Thoracic aorta (tissue), 2 donors: Measurements from ENCODE around the gene PGA3. TPM values are rescaled to one million over a fixed set of nuclear protein-coding genes. Genes with fewer than 3 reads are reported as not detected.

Experiments used
- ATAC-seq: fragments of 150-250 bp; one replicate; pipeline ENCODE4 v1.8.0; 2017; ENCODE audit warnings: low read depth; ENCODE audit not compliant: insufficient number of reproducible peaks, low FRiP score
- DNase-seq: peaks from one replicate; pipeline ENCODE4 v3.0.0-alpha.2; 2020; ENCODE audit warnings: low spot score
- H3K27ac ChIP-seq, 2 donors: fragments of 200-600 bp; sonication (generic); 1 replicate in 1 of 2; 2 replicates in 1 of 2; pipeline ENCODE4 v1.5.1; 2016; ENCODE audit warnings: mild to moderate bottlenecking in 2 of 2, moderate library complexity in 2 of 2
- H3K27me3 ChIP-seq: fragments of 200-600 bp; sonication (generic); replicated peaks from 2 replicates; pipeline ENCODE4 v1.6.0; 2016; ENCODE audit warnings: mild to moderate bottlenecking; ENCODE audit not compliant: insufficient read depth
- H3K36me3 ChIP-seq: fragments of 200-600 bp; sonication (generic); one replicate; pipeline ENCODE4 v1.5.1; 2016
- H3K4me1 ChIP-seq, 2 donors: fragments of 200-600 bp; sonication (generic); 1 replicate in 1 of 2; 2 replicates in 1 of 2; pipeline versions ENCODE4 v1.5.1 to v1.6.0; 2016; ENCODE audit warnings: low read depth in 2 of 2, mild to moderate bottlenecking in 1 of 2; ENCODE audit not compliant: control insufficient read depth in 1 of 2
- H3K4me3 ChIP-seq: fragments of 200-600 bp; sonication (generic); 2 replicates; pipeline ENCODE4 v1.5.1; 2016; ENCODE audit warnings: mild to moderate bottlenecking
- H3K9me3 ChIP-seq: fragments of 200-600 bp; sonication (generic); 2 replicates; pipeline ENCODE4 v1.5.1; 2016
- CTCF ChIP-seq: fragments of 200-600 bp; sonication (generic); IDR thresholded peaks from one replicate; pipeline ENCODE4 v1.5.1; 2019; ENCODE audit warnings: antibody characterized with exemption
- total RNA-seq, 2 donors: library from RNA; depleted of rRNA; stranded (reverse); fragments of >200 nt; gene quantifications; one replicate each; pipeline versions ENCODE4 v1.1.0 to v1.2.3, GENCODE V29; 2016

The PGA3 gene
- total RNA-seq, 2 donors from 2014 or later = 1.8 to 4.3 TPM

DNA sequence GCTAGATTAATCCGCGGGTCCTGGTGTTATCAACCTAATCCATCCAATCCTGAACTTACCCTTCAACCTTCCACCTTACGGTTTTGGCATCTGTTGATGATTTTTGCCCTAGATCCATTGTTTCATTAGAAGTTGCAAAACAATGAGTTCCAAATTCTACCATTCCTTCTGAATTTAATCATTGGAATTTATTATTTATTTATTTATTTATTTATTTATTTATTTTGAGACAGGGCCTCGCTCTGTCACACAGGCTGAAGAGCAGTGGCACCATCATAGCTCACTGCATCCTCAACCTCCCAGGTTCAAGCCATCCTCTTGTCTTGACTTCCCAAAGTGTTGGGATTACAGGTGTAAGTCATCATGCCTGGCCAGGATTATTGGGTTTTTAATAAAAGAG, 21.8 kb upstream of the PGA3 start:
- DNase-seq = no peak
- ATAC-seq = no peak
- no peaks in the 10 kb centered on the region for H3K9me3 ChIP-seq
- no peak overlapping the region for H3K27ac ChIP-seq
- TF ChIP-seq CTCF = no peak
- no peak overlapping the region for H3K4me3 ChIP-seq
- no peaks in the 10 kb centered on the region for H3K27me3 ChIP-seq
- H3K36me3 ChIP-seq = no peaks in the 10 kb centered on the region
- no peaks in the 10 kb centered on the region for H3K4me1 ChIP-seq

DNA sequence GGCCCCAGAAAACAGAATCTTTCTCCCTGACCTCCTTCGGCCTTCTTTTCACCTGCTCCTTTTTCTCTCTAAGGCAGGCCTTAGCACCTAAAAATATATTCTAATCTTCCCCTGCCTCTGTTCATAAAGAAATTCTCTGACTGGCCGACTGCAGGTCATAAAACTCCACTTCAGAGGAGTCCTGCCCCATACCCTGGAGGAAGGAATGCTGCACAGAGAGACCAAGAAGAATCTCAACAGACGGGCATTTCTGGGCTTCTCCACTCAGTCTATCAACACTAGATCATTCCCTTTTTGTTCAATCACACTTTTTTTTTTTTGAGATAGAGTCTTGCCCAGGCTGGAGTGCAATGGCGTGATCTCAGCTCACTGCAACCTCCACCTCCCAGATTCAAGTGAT, 19.7 kb upstream of the PGA3 start:
- DNase-seq = no peak
- Histone ChIP-seq H3K27me3 (no peaks in the 10 kb centered on the region), H3K9me3 (no peaks in the 10 kb centered on the region), H3K4me3 (no peak overlapping the region), H3K36me3 (no peaks in the 10 kb centered on the region), H3K4me1 (no peaks in the 10 kb centered on the region), H3K27ac (no peak overlapping the region)
- TF ChIP-seq CTCF = no peak
- no peak for ATAC-seq

DNA sequence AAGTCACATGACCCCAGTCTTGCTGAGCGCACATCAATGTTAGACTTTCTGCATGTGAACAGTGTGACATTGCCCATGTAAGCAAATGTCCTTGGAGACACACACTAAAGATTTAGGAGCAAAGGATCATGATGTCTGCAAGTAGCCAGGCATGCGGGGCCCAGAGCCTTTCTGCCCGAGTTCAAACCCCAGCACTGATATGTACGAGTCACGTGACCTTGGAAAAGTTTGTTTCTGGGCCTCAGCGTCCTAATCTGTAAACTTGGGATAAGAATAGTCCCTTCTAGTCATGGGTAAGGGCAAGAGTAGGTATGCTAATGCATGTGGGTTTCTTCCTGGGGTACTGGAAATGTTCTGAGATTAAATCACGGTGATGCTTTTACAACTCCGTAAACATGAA, 16.8 kb upstream of the PGA3 start:
- DNase-seq (no peak), ATAC-seq (no peak)
- Histone ChIP-seq H3K9me3 (no peaks in the 10 kb centered on the region), H3K27me3 (no peaks in the 10 kb centered on the region), H3K36me3 (no peaks in the 10 kb centered on the region), H3K27ac (no peak overlapping the region), H3K4me3 (no peak overlapping the region), H3K4me1 (no peaks in the 10 kb centered on the region)
- no peak for TF ChIP-seq CTCF

- peak; percentile 96 for TF ChIP-seq CTCF
- DNase-seq (peak; percentile 58), ATAC-seq (peak; percentile 82)
- Histone ChIP-seq H3K27ac (no peak overlapping the region), H3K9me3 (no peaks in the 10 kb centered on the region), H3K4me3 (no peak overlapping the region), H3K27me3 (no peaks in the 10 kb centered on the region), H3K4me1 (no peaks in the 10 kb centered on the region), H3K36me3 (no peaks in the 10 kb centered on the region)
Measured at GRCh38 chr11:61187505-61188130, 15.7 kb upstream of the PGA3 start.

GRCh38 chr11:61189933-61190332, 13.4 kb upstream of the PGA3 start:
- TF ChIP-seq CTCF = no peak
- no peak overlapping the region for H3K4me3 ChIP-seq
- H3K27me3 ChIP-seq = no peaks in the 10 kb centered on the region
- H3K4me1 ChIP-seq = no peaks in the 10 kb centered on the region
- no peaks in the 10 kb centered on the region for H3K36me3 ChIP-seq
- no peak for DNase-seq
- ATAC-seq = no peak
- no peaks in the 10 kb centered on the region for H3K9me3 ChIP-seq
- no peak overlapping the region for H3K27ac ChIP-seq
